Heart left ventricle (tissue), 16 donors: ENCODE data around the gene PPP1R7. TPM values are rescaled to one million over a fixed set of nuclear protein-coding genes. Genes with fewer than 3 reads are reported as not detected.

ENCODE experiments used
- ATAC-seq, 4 donors: fragments of 200-7000 bp; cut with Tn5 transposase; one replicate each; pipeline ENCODE4 v1.9.1; 2020 to 2022; ENCODE audit warnings: moderate library complexity in 4 of 4, mild to moderate bottlenecking in 3 of 4, moderate number of reproducible peaks in 1 of 4
- DNase-seq, 5 donors: peaks; one replicate each; pipeline ENCODE4 v3.0.0-alpha.2; 2020
- H3K27ac ChIP-seq, 12 donors: fragments of 200-600 bp; sonication (generic) in 4 of 12; one replicate each; pipeline versions ENCODE4 v1.5.0 to v1.8.0; 2016 to 2022; ENCODE audit warnings: mild to moderate bottlenecking in 2 of 12
- H3K27me3 ChIP-seq, 9 donors: fragments of 200-600 bp; sonication (generic) in 2 of 9; one replicate each; pipeline versions ENCODE4 v1.5.1 to v1.8.0; 2016 to 2022; ENCODE audit warnings: mild to moderate bottlenecking in 3 of 9
- H3K36me3 ChIP-seq, 9 donors: fragments of 200-600 bp; sonication (generic) in 2 of 9; one replicate each; pipeline versions ENCODE4 v1.5.0 to v1.8.0; 2018 to 2022; ENCODE audit warnings: mild to moderate bottlenecking in 2 of 9
- H3K4me1 ChIP-seq, 12 donors: fragments of 200-600 bp; sonication (generic) in 4 of 12; one replicate each; pipeline versions ENCODE4 v1.5.0 to v1.8.0; 2016 to 2022; ENCODE audit warnings: mild to moderate bottlenecking in 3 of 12
- H3K4me3 ChIP-seq, 12 donors: fragments of 200-600 bp; sonication (generic) in 4 of 12; one replicate each; pipeline versions ENCODE4 v1.5.0 to v1.8.0; 2017 to 2022; ENCODE audit warnings: mild to moderate bottlenecking in 9 of 12, moderate library complexity in 4 of 12
- H3K9me3 ChIP-seq, 12 donors: fragments of 200-600 bp; sonication (generic) in 4 of 12; one replicate each; pipeline versions ENCODE4 v1.5.0 to v1.8.0; 2016 to 2022; ENCODE audit warnings: mild to moderate bottlenecking in 1 of 12
- CTCF ChIP-seq, 12 donors: fragments of 200-600 bp; sonication (generic) in 4 of 12; IDR thresholded peaks; one replicate each; pipeline versions ENCODE4 v1.5.0 to v1.8.0; 2018 to 2022; ENCODE audit warnings: antibody characterized with exemption in 12 of 12, mild to moderate bottlenecking in 5 of 12
- POLR2A ChIP-seq, 2 donors: fragments of 450-650 bp; IDR thresholded peaks; one replicate each; pipeline ENCODE4 v1.6.1; 2017; ENCODE audit warnings: antibody characterized with exemption in 2 of 2, mild to moderate bottlenecking in 2 of 2, moderate library complexity in 2 of 2
- WGBS, 4 donors: extraction: QIAGEN DNeasy Blood & Tissue Kit in 2 of 4; methylation state at CpG; one replicate each; pipeline versions ENCODE4 v1.1.5 to v1.1.7; 2013 to 2018; 5-methylcytosine and 5-hydroxymethylcytosine counted together
- intact Hi-C, 10 donors: fragments of 100-400 bp; cut with DNase I; formaldehyde crosslinking; loops; one replicate each; pipeline versions ENCODE4 v1.11.1 to v1.14.2; 2022
- polyA plus RNA-seq, 2 donors: library from polyadenylated mRNA; stranded (reverse); fragments of 200-250 nt; gene quantifications; one replicate each; pipeline ENCODE4 v1.2.3, GENCODE V29; 2013
- total RNA-seq, 9 donors: library from RNA; depleted of rRNA in 2 of 9; stranded (reverse); fragments of >200 nt in 2 of 9; fragmentation: NEBNext Ultra II Directional in 3 of 9; extraction: Animal tissue kit (Norgen Biotek cat#: 25700) in 3 of 9; gene quantifications; one replicate each; pipeline versions ENCODE4 v1.1.0 to v1.2.4, GENCODE V29; 2016 to 2023
- donor health status: ischemic (EF 13 %, LVEDD 7.1; RV severe dilation, severe dysfunction).
- donor health status: healthy with polysubstance abuse.
- donor health status: DM: no; HTN: yes; CAD: no.
- donor health status: DM: no; HTN: no; CAD: no.
- donor health status: ischemic (EF 25% LVEDD 6.9; RV normal size, moderate dysfunction).
- donor health status: ischemic (EF 25% LVEDD 5.7; RV mildly dilated, moderate dysfunction).
- donor health status: healthy.
- donor health status: DM: yes; HTN: yes; CAD: no.
- donor health status: ischemic (EF 35%, LVEDD 5.7; RV mildly dilated, moderate dysfunction).
- donor health status: nonischemic (EF 11% LVEDD 7.7; RV severe dilation, severe dysfunction).
- donor health status: DM: yes; HTN: yes; CAD: no.
- donor health status: PGD.
- donor health status: ischemic (EF 29% LVEDD 5.4; RV normal size, mild dysfunction).
- donor health status: nonischemic (EF 23%, LVEDD 6.1; RV moderate dilation, normal function).

The PPP1R7 gene
- total and polyA plus RNA-seq, 11 donors: 66.7 to 110 (median 79.8) TPM

DNA sequence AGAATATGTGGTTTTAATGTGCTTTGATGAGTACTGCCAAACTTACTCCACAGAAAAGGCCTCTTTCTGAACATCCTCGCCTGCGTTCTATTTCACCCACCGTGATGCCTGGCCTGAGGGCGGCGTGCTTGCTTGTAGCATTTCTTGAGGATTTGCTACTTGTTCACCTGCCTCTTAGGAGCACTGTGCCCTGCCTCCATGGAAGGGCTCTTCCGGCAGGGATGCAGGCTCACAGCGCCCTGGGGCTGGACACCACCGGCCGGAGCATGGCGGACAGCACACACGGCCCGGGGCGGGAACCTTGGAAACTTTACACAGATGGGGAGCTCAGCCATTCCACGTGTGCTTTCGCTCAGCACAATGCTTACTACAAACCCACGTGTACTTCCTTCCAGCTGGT, 75.3 kb downstream of the PPP1R7 start:
- Histone ChIP-seq H3K4me1 (peaks cover 0 to 44% (median 13%) of the 10 kb centered on the region in 12 donors), H3K36me3 (peaks cover 3 to 56% (median 50%) of the 10 kb centered on the region in 9 donors), H3K27me3 (no peaks in the 10 kb centered on the region), H3K9me3 (no peaks in the 10 kb centered on the region), H3K27ac (no peak overlapping the region), H3K4me3 (no peak overlapping the region)
- WGBS, 4 donors: 94 to 95% (median 94%) methylated on average over 15 to 16 of the region's 16 CpGs
- DNase-seq: peak in 1 of 5 donors; percentile 38
- intact Hi-C loops: no loop called here
- no peak for ATAC-seq
- TF ChIP-seq CTCF (IDR thresholded peaks at IDR 0.05) (no peak), POLR2A (IDR thresholded peaks at IDR 0.05) (no peak)

DNA sequence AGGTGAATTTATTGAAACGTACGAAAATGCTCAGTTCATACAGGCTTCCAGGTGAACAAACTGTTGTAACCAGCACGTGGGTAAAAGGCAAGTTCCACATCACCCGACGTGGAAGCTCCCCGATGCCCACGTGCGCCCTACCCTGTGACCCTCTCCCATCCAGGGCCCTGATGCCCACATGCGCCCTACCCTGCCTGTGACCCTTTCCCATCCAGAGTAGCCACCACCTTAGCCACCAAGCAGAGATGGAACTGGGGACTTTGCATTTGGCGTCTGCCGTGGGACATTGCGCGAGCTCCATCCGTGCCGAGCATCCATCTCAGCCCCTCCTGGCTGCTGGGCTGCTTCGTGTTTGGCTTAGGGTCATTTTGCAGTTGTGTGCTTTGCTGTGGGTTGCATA, 75.7 kb downstream of the PPP1R7 start:
- H3K4me1 ChIP-seq: peaks cover 0 to 44% (median 13%) of the 10 kb centered on the region in 12 donors
- H3K36me3 ChIP-seq: peaks cover 3 to 60% (median 54%) of the 10 kb centered on the region in 9 donors
- TF ChIP-seq POLR2A (IDR thresholded peaks at IDR 0.05) (no peak), CTCF (IDR thresholded peaks at IDR 0.05) (no peak)
- H3K9me3 ChIP-seq: no peaks in the 10 kb centered on the region
- peak in 1 of 5 donors; percentile 19 for DNase-seq
- ATAC-seq: no peak
- no peaks in the 10 kb centered on the region for H3K27me3 ChIP-seq
- WGBS, 4 donors: 93 to 98% (median 94%) methylated on average over 14 to 16 of the region's 16 CpGs
- no peak overlapping the region for H3K27ac ChIP-seq
- intact Hi-C loops: no loop called here
- H3K4me3 ChIP-seq: no peak overlapping the region

GRCh38 chr2:241226723-241227572, 76.7 kb downstream of the PPP1R7 start:
- H3K4me3 ChIP-seq: no peak overlapping the region
- intact Hi-C loops: no loop called here
- H3K4me1 ChIP-seq: peaks cover 0 to 44% (median 13%) of the 10 kb centered on the region in 12 donors
- TF ChIP-seq POLR2A (IDR thresholded peaks at IDR 0.05) (no peak), CTCF (IDR thresholded peaks at IDR 0.05) (no peak)
- no peaks in the 10 kb centered on the region for H3K27me3 ChIP-seq
- DNase-seq (peak in 1 of 5 donors; percentile 49), ATAC-seq (peak; percentile 10 to 54 (median 37))
- WGBS, 4 donors: 55 to 70% (median 66%) methylated on average over 19 of the region's 19 CpGs
- peaks cover 3 to 68% (median 64%) of the 10 kb centered on the region in 9 donors for H3K36me3 ChIP-seq
- H3K9me3 ChIP-seq: no peaks in the 10 kb centered on the region
- H3K27ac ChIP-seq: peak overlapping the region in 1 of 12 donors; percentile 18

- peak in 1 of 5 donors; percentile 33 for DNase-seq
- Histone ChIP-seq H3K4me1 (peaks cover 0 to 44% (median 13%) of the 10 kb centered on the region in 12 donors), H3K27ac (peak overlapping the region in 1 of 12 donors; percentile 18), H3K9me3 (no peaks in the 10 kb centered on the region), H3K4me3 (no peak overlapping the region), H3K27me3 (no peaks in the 10 kb centered on the region), H3K36me3 (peaks cover 3 to 74% (median 70%) of the 10 kb centered on the region in 9 donors)
- TF ChIP-seq POLR2A (IDR thresholded peaks at IDR 0.05) (no peak), CTCF (IDR thresholded peaks at IDR 0.05) (no peak)
- ATAC-seq: no peak
- WGBS, 4 donors: 53 to 65% (median 59%) methylated on average over 8 of the region's 8 CpGs
- intact Hi-C loops: no loop called here
These were observed 77.3 kb downstream of the PPP1R7 start for GRCh38 chr2:241227594-241227993.
